ENCODE data around the gene PLEKHB2.
"Not testable (repeated sequence)": the region's sequence is repeated elsewhere in the genome, so short reads cannot be mapped to it uniquely, and the experiment has no call there.

PLEKHB2 gene

DNA sequence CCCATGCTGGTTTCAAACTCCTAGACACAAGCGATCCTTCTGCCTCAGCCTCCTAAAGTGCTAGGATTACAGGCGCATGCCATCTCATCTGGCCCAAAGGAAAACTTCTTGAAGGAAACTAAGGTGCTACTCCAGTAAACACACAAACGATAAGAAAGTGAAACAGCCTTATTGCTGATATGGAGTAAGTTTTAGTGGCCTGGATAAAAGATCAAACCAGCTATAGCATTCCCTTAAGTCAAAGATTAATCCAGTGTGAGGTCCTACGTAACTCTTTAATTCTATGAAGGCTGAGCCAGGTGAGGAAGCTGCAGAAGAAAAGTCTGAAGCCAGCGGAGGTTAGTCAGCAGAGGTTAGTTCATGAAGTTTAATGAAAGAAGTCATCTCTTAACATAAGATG is 63.4 kb downstream of the PLEKHB2 start:
- no peak for TF ChIP-seq CTCF (IDR thresholded peaks at IDR 0.05; ENCODE audit: borderline replicate concordance, control extremely low read depth, extremely low read depth, insufficient read depth, missing control alignments)
- in situ Hi-C loops (cut with MboI; ENCODE audit: low sequenced_read_pairs, unreplicated experiment) = loop anchor here (25.0 kb wide), 1 partner anchor 144 kb away; no protein-coding TSS in a partner anchor
- no peak for DNase-seq (ENCODE audit: low spot score)

GRCh38 chr2:131178050-131178449 is 72.9 kb downstream of the PLEKHB2 start:
- DNase-seq (ENCODE audit: low spot score); in situ Hi-C loops (cut with MboI; ENCODE audit: low sequenced_read_pairs, unreplicated experiment): not testable (repeated sequence)

- DNase-seq (ENCODE audit: low spot score); in situ Hi-C loops (cut with MboI; ENCODE audit: low sequenced_read_pairs, unreplicated experiment): not testable (repeated sequence)
Measured at GRCh38 chr2:131178721-131179418, 73.7 kb downstream of the PLEKHB2 start.

- DNase-seq (ENCODE audit: low spot score); in situ Hi-C loops (cut with MboI; ENCODE audit: low sequenced_read_pairs, unreplicated experiment): not testable (repeated sequence)
Measured at GRCh38 chr2:131181451-131181850, 76.3 kb downstream of the PLEKHB2 start.

GRCh38 chr2:131193421-131193820 is 88.3 kb downstream of the PLEKHB2 start:
- DNase-seq (ENCODE audit: low spot score); in situ Hi-C loops (cut with MboI; ENCODE audit: low sequenced_read_pairs, unreplicated experiment): not testable (repeated sequence)

GRCh38 chr2:131196186-131196585 is 91.0 kb downstream of the PLEKHB2 start:
- in situ Hi-C loops (cut with MboI; ENCODE audit: low sequenced_read_pairs, unreplicated experiment); DNase-seq (ENCODE audit: low spot score): not testable (repeated sequence)

Measured in GM13976 (cell line).